GM12801 (cell line): ENCODE data around the gene ZNF20.

ENCODE experiments used
- CTCF ChIP-seq: IDR thresholded peaks from one replicate; pipeline ENCODE4 v1.5.1; 2011; ENCODE audit warnings: control low read depth; ENCODE audit not compliant: insufficient read length; ENCODE audit errors: extremely low read depth

Gene ZNF20

GRCh38 chr19:12139885-12140544, at the start of gene ZNF20:
TSS of gene ZNF20 (minus strand) at chr19:12140350. CDS start at chr19:12140182, 168 bp downstream.
- TF ChIP-seq CTCF: no peak

- no peak for TF ChIP-seq CTCF
Measured at GRCh38 chr19:12187625-12188024, 47.5 kb upstream of the ZNF20 start.

- no peak for TF ChIP-seq CTCF
Measured at GRCh38 chr19:12180377-12180776, 40.2 kb upstream of the ZNF20 start.

GRCh38 chr19:12166626-12167025, 26.5 kb upstream of the ZNF20 start:
- no peak for TF ChIP-seq CTCF

- no peak for TF ChIP-seq CTCF
Measured at GRCh38 chr19:12163826-12164225, 23.7 kb upstream of the ZNF20 start.

GRCh38 chr19:12162882-12163806, 23.0 kb upstream of the ZNF20 start, which contains the start of gene ZNF136:
TSS of gene ZNF136 (plus strand) at chr19:12163096. CDS start at chr19:12163204, 108 bp downstream.
- no peak for TF ChIP-seq CTCF

GRCh38 chr19:12162513-12162881, 22.3 kb upstream of the ZNF20 start:
- no peak for TF ChIP-seq CTCF
